Panc1 (cell line): ENCODE measurements around the gene RASSF8. TPM values are rescaled to one million over a fixed set of nuclear protein-coding genes. Genes with fewer than 3 reads are reported as not detected.

ENCODE experiments used
- ATAC-seq: fragments of 200-7000 bp; cut with Tn5 transposase; 2 replicates; pipeline ENCODE4 v1.9.1; 2020; ENCODE audit warnings: mild to moderate bottlenecking, moderate library complexity
- BruUV-seq: library from RNA; stranded (reverse); fragments of 400-500 nt; replicated peaks from 2 replicates; lab custom pipeline; 2021; lab: Mats Ljungman, UMichigan
- CTCF ChIA-PET: fragments of 300-600 bp; sonication (Branson Sonifier 250); formaldehyde crosslinking; loops from one replicate; lab custom pipeline; 2022; ENCODE audit warnings: antibody characterized with exemption; lab: Charles Lee
- POLR2A ChIA-PET: fragments of 300-600 bp; sonication (Branson Sonifier 250); formaldehyde crosslinking; loops from one replicate; lab custom pipeline; 2022; ENCODE audit warnings: antibody characterized with exemption; lab: Charles Lee
- DNase-seq: peaks from one replicate; pipeline ENCODE4 v3.0.0-alpha.2; 2010; ENCODE audit warnings: low read depth, low spot score
- H3K27ac ChIP-seq: 2 replicates; pipeline ENCODE4 v1.5.1; 2011; ENCODE audit warnings: mild to moderate bottlenecking, low read length, inconsistent platforms
- H3K27me3 ChIP-seq: fragments of 200-500 bp; sonication (Bioruptor generic); 2 replicates; pipeline ENCODE4 v1.6.0; 2014; ENCODE audit warnings: low read length, inconsistent platforms; ENCODE audit not compliant: control insufficient read depth, insufficient read depth
- H3K36me3 ChIP-seq: fragments of 200-500 bp; sonication (Bioruptor generic); 2 replicates; pipeline ENCODE4 v1.5.1; 2014; ENCODE audit warnings: inconsistent platforms, mild to moderate bottlenecking, low read length, moderate library complexity; ENCODE audit not compliant: control insufficient read depth, insufficient read depth
- H3K4me1 ChIP-seq: 2 replicates; pipeline ENCODE4 v1.5.1; 2011; ENCODE audit warnings: inconsistent platforms, mild to moderate bottlenecking, low read length, moderate library complexity; ENCODE audit not compliant: control insufficient read depth, insufficient read depth
- H3K4me3 ChIP-seq, 2 experiments: 2 replicates each; pipeline ENCODE4 v1.5.1; 2011 to 2012; ENCODE audit warnings: low read depth in 2 of 2, low read length in 2 of 2, mild to moderate bottlenecking in 2 of 2, inconsistent platforms in 1 of 2, moderate library complexity in 1 of 2
- H3K9me3 ChIP-seq: fragments of 200-500 bp; sonication (Bioruptor generic); 2 replicates; pipeline ENCODE4 v1.5.1; 2014; ENCODE audit warnings: low read depth, mild to moderate bottlenecking, inconsistent platforms, low read length, moderate library complexity; ENCODE audit not compliant: control insufficient read depth, insufficient read depth
- POLR2AphosphoS5 ChIP-seq: IDR thresholded peaks from 2 replicates; pipeline ENCODE4 v1.6.1; 2012; ENCODE audit warnings: mild to moderate bottlenecking, low read depth, low read length, moderate library complexity
- SIN3A ChIP-seq: IDR thresholded peaks from 2 replicates; pipeline ENCODE4 v1.6.1; 2012; ENCODE audit warnings: low read depth, mild to moderate bottlenecking, low read length, moderate library complexity, borderline replicate concordance; ENCODE audit not compliant: insufficient read depth
- TCF7L2 ChIP-seq: IDR thresholded peaks from 2 replicates; pipeline ENCODE4 v1.6.1; 2011; ENCODE audit warnings: mild to moderate bottlenecking, low read depth, low read length, inconsistent platforms
- in situ Hi-C: cut with HindIII; loops from 2 replicates; pipeline ENCODE4 v1.10.0; 2016; ENCODE audit warnings: low sequenced_read_pairs, low pct_unique_long_range_greater_than_20kb
- intact Hi-C: fragments of 100-400 bp; cut with micrococcal nuclease; formaldehyde crosslinking; loops from one replicate; pipeline ENCODE4 v1.10.0; 2022; ENCODE audit not compliant: unreplicated experiment
- total RNA-seq: library from RNA; stranded (reverse); gene quantifications from one replicate; pipeline ENCODE4 v1.2.1, GENCODE V29; 2021; ENCODE audit not compliant: unreplicated experiment
- TF ChIP-seq, protein P1 (sequence below), 2 experiments: IDR thresholded peaks; 2 replicates each; pipeline ENCODE4 v1.6.1; 2011 to 2012; ENCODE audit warnings: low read depth in 2 of 2, control low read depth in 1 of 2, low read length in 1 of 2, mild to moderate bottlenecking in 1 of 2, moderate library complexity in 1 of 2; ENCODE audit not compliant: insufficient read depth in 1 of 2
- TF ChIP-seq, protein P2 (sequence below): fragments of 450-650 bp; IDR thresholded peaks from 2 replicates; pipeline ENCODE4 v1.5.1; 2017; ENCODE audit warnings: mild to moderate bottlenecking

Gene RASSF8
- total RNA-seq, 1 experiment from 2014 or later, result 103 TPM

DNA sequence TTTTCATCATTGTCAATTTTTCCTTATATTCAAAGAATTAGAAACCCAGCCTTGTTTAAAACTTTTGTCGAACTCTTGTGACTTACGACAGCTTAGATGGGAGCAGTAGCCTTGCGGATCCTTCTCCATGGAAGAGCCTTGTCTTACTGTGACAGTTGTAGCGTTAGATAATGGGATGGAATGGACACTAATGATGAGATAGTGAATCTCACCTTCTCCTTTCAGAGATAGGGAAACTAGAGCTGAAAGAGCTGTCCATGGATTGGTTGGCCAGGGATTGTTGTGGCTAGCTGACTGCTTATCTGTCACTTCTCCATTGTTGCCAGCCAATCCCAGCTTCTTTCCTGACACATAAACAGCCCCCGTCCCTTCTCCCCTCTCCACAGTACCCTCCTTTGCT is 107.0 kb downstream of the RASSF8 start:
- ChIA-PET CTCF (interaction anchor here (1.0 kb wide), 1 partner anchor 9 kb away, joined by 3 read pairs; no protein-coding TSS in a partner anchor), POLR2A (no interaction called here)
- DNase-seq (no peak), ATAC-seq (no peak)
- Histone ChIP-seq H3K9me3 (no peaks in the 10 kb centered on the region), H3K4me1 (peaks cover 11% of the 10 kb centered on the region), H3K27ac (peak overlapping the region; percentile 3; the same call in 1 of the 2 replicates), H3K4me3 (no peak overlapping the region), H3K27me3 (no peaks in the 10 kb centered on the region), H3K36me3 (no peaks in the 10 kb centered on the region)
- in situ Hi-C loops, result no loop called here
- intact Hi-C loops, result no loop called here
- TF ChIP-seq POLR2AphosphoS5 (no peak), TCF7L2 (no peak), SIN3A (no peak)
- TF ChIP-seq, protein P1, sequence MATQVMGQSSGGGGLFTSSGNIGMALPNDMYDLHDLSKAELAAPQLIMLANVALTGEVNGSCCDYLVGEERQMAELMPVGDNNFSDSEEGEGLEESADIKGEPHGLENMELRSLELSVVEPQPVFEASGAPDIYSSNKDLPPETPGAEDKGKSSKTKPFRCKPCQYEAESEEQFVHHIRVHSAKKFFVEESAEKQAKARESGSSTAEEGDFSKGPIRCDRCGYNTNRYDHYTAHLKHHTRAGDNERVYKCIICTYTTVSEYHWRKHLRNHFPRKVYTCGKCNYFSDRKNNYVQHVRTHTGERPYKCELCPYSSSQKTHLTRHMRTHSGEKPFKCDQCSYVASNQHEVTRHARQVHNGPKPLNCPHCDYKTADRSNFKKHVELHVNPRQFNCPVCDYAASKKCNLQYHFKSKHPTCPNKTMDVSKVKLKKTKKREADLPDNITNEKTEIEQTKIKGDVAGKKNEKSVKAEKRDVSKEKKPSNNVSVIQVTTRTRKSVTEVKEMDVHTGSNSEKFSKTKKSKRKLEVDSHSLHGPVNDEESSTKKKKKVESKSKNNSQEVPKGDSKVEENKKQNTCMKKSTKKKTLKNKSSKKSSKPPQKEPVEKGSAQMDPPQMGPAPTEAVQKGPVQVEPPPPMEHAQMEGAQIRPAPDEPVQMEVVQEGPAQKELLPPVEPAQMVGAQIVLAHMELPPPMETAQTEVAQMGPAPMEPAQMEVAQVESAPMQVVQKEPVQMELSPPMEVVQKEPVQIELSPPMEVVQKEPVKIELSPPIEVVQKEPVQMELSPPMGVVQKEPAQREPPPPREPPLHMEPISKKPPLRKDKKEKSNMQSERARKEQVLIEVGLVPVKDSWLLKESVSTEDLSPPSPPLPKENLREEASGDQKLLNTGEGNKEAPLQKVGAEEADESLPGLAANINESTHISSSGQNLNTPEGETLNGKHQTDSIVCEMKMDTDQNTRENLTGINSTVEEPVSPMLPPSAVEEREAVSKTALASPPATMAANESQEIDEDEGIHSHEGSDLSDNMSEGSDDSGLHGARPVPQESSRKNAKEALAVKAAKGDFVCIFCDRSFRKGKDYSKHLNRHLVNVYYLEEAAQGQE (IDR thresholded peaks at IDR 0.05; ENCODE audit: insufficient read depth in 1 of 2, low read depth in 2 of 2, low read length in 1 of 2), result no peak
- TF ChIP-seq, protein P2, sequence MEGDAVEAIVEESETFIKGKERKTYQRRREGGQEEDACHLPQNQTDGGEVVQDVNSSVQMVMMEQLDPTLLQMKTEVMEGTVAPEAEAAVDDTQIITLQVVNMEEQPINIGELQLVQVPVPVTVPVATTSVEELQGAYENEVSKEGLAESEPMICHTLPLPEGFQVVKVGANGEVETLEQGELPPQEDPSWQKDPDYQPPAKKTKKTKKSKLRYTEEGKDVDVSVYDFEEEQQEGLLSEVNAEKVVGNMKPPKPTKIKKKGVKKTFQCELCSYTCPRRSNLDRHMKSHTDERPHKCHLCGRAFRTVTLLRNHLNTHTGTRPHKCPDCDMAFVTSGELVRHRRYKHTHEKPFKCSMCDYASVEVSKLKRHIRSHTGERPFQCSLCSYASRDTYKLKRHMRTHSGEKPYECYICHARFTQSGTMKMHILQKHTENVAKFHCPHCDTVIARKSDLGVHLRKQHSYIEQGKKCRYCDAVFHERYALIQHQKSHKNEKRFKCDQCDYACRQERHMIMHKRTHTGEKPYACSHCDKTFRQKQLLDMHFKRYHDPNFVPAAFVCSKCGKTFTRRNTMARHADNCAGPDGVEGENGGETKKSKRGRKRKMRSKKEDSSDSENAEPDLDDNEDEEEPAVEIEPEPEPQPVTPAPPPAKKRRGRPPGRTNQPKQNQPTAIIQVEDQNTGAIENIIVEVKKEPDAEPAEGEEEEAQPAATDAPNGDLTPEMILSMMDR, result no peak
- no TSS peak for BruUV-seq

DNA sequence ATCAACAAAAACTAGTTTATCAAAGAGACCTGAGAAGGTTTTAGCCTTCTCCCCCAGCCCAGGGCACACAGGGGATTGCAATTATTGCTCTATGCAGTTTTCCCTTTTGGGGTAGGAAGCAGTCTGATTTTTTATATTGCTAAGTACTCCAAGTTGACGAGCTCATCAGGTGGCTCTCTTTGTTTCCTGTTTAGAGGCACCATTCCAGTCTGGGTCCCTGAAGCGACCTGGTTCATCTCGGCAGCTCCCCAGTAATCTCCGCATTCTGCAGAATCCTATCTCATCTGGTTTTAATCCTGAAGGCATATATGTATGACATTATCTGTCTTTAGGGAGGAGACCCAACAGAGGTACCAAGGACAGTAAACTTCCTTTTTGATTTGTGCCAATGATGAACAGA is 110.0 kb downstream of the RASSF8 start:
- BruUV-seq, result no TSS peak
- Histone ChIP-seq H3K27me3 (no peaks in the 10 kb centered on the region), H3K9me3 (no peaks in the 10 kb centered on the region), H3K4me1 (no peaks in the 10 kb centered on the region; the same call in 1 of the 2 replicates), H3K27ac (peak overlapping the region; percentile 12; the same call in 1 of the 2 replicates), H3K36me3 (no peaks in the 10 kb centered on the region), H3K4me3 (no peak overlapping the region)
- ChIA-PET POLR2A (no interaction called here), CTCF (no interaction called here)
- DNase-seq, result no peak
- TF ChIP-seq POLR2AphosphoS5 (no peak), TCF7L2 (no peak), SIN3A (no peak)
- TF ChIP-seq, protein P2, result no peak
- TF ChIP-seq, protein P1 (IDR thresholded peaks at IDR 0.05; ENCODE audit: insufficient read depth in 1 of 2, low read depth in 2 of 2, low read length in 1 of 2), result no peak
- intact Hi-C loops, result no loop called here
- in situ Hi-C loops, result no loop called here
- ATAC-seq, result no peak
